RWPE2 (cell line): ENCODE data around the gene CIP2A.

Source experiments
- ATAC-seq: fragments of 200-7000 bp; cut with Tn5 transposase; 3 replicates; pipeline ENCODE4 v1.9.1; 2021; ENCODE audit warnings: low read depth
- DNase-seq: peaks from one replicate; pipeline ENCODE4 v3.0.0-alpha.2; 2020; ENCODE audit warnings: low spot score
- H3K27ac ChIP-seq: fragments of 450-650 bp; 2 replicates; pipeline ENCODE4 v1.5.1; 2017; ENCODE audit warnings: mild to moderate bottlenecking; ENCODE audit not compliant: poor library complexity, severe bottlenecking
- H3K27me3 ChIP-seq: fragments of 250-450 bp; sonication (Bioruptor Pico); 2 replicates; pipeline ENCODE4 v1.5.1; 2021; ENCODE audit warnings: mild to moderate bottlenecking, moderate library complexity; ENCODE audit not compliant: insufficient read depth, poor library complexity, severe bottlenecking
- H3K36me3 ChIP-seq: fragments of 250-450 bp; sonication (Bioruptor Pico); 2 replicates; pipeline ENCODE4 v1.5.1; 2020; ENCODE audit warnings: low read depth, mild to moderate bottlenecking, moderate library complexity
- H3K4me1 ChIP-seq: fragments of 250-450 bp; sonication (Bioruptor Pico); 2 replicates; pipeline ENCODE4 v1.5.1; 2021; ENCODE audit warnings: mild to moderate bottlenecking, moderate library complexity; ENCODE audit not compliant: insufficient read depth, poor library complexity, severe bottlenecking
- H3K4me3 ChIP-seq: fragments of 250-450 bp; sonication (Bioruptor Pico); 2 replicates; pipeline ENCODE4 v1.5.1; 2021; ENCODE audit warnings: mild to moderate bottlenecking, moderate library complexity; ENCODE audit not compliant: severe bottlenecking
- H3K9me3 ChIP-seq: fragments of 250-450 bp; sonication (Bioruptor Pico); 2 replicates; pipeline ENCODE4 v1.5.1; 2021; ENCODE audit warnings: mild to moderate bottlenecking, moderate library complexity; ENCODE audit not compliant: severe bottlenecking
- TF ChIP-seq, protein P1 (sequence below): fragments of 450-650 bp; IDR thresholded peaks from one replicate; pipeline ENCODE4 v1.5.1; 2017; ENCODE audit warnings: mild to moderate bottlenecking, moderate library complexity; ENCODE audit not compliant: poor library complexity, severe bottlenecking

CIP2A gene

DNA sequence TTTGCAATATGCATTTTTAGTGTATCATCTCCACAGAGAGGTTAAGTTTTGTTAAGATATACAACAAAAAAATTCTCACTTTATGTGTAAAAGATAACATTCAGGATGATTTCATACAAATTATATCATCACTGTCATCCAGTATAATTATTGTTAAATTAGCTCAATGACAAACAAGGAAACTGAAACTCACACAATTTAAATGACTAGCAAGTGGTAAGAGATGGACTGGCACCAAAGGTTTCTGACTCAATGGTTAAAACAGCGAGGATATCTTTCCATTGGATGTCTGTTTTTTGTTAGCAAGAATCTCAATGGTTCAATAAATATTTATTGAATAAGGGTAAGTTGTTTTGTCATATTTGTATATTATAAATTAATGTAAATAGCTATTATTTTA, 22.6 kb downstream of the CIP2A start:
- TF ChIP-seq, protein P1, sequence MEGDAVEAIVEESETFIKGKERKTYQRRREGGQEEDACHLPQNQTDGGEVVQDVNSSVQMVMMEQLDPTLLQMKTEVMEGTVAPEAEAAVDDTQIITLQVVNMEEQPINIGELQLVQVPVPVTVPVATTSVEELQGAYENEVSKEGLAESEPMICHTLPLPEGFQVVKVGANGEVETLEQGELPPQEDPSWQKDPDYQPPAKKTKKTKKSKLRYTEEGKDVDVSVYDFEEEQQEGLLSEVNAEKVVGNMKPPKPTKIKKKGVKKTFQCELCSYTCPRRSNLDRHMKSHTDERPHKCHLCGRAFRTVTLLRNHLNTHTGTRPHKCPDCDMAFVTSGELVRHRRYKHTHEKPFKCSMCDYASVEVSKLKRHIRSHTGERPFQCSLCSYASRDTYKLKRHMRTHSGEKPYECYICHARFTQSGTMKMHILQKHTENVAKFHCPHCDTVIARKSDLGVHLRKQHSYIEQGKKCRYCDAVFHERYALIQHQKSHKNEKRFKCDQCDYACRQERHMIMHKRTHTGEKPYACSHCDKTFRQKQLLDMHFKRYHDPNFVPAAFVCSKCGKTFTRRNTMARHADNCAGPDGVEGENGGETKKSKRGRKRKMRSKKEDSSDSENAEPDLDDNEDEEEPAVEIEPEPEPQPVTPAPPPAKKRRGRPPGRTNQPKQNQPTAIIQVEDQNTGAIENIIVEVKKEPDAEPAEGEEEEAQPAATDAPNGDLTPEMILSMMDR = no peak
- H3K27me3 ChIP-seq = no peaks in the 10 kb centered on the region
- H3K4me1 ChIP-seq = no peaks in the 10 kb centered on the region
- ATAC-seq = no peak
- no peaks in the 10 kb centered on the region for H3K9me3 ChIP-seq
- H3K4me3 ChIP-seq = no peak overlapping the region
- no peak overlapping the region for H3K27ac ChIP-seq
- DNase-seq = no peak
- H3K36me3 ChIP-seq = peaks cover 76% of the 10 kb centered on the region

- H3K4me3 ChIP-seq = no peak overlapping the region
- TF ChIP-seq, protein P1 = no peak
- DNase-seq (no peak), ATAC-seq (no peak)
- no peaks in the 10 kb centered on the region for H3K27me3 ChIP-seq
- H3K36me3 ChIP-seq = peaks cover 84% of the 10 kb centered on the region
- H3K27ac ChIP-seq = no peak overlapping the region
- H3K4me1 ChIP-seq = no peaks in the 10 kb centered on the region
- no peaks in the 10 kb centered on the region for H3K9me3 ChIP-seq
Observed at GRCh38 chr3:108565506-108565905, 23.7 kb downstream of the CIP2A start.

GRCh38 chr3:108564564-108564963, 24.7 kb downstream of the CIP2A start:
- DNase-seq = no peak
- Histone ChIP-seq H3K36me3 (peaks cover 93% of the 10 kb centered on the region), H3K4me1 (no peaks in the 10 kb centered on the region), H3K9me3 (no peaks in the 10 kb centered on the region), H3K27me3 (no peaks in the 10 kb centered on the region), H3K27ac (no peak overlapping the region), H3K4me3 (no peak overlapping the region)
- TF ChIP-seq, protein P1 = no peak
- no peak for ATAC-seq

DNA sequence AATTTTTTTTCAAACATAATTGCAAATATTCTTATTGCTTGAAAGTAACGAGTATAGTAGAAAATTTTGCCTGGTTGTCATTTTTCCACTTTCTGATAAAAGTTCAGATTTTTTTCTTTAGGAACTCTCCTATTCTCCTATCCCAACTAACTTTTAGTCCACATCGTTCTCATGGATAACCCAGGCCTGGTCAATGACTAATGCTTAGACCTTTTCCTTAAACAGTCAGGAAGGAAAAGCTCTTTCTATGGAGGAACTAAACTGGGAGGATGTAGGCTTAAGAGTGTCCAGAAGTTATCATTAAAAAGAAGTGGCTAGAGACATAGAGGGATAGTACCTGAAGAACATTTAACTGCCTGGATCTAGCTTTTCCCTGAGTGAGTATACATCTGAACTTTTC, 26.7 kb downstream of the CIP2A start:
- Histone ChIP-seq H3K4me3 (no peak overlapping the region), H3K27me3 (no peaks in the 10 kb centered on the region), H3K36me3 (peaks cover 96% of the 10 kb centered on the region), H3K4me1 (no peaks in the 10 kb centered on the region), H3K27ac (no peak overlapping the region), H3K9me3 (no peaks in the 10 kb centered on the region)
- DNase-seq = no peak
- ATAC-seq = no peak
- TF ChIP-seq, protein P1 = no peak

DNA sequence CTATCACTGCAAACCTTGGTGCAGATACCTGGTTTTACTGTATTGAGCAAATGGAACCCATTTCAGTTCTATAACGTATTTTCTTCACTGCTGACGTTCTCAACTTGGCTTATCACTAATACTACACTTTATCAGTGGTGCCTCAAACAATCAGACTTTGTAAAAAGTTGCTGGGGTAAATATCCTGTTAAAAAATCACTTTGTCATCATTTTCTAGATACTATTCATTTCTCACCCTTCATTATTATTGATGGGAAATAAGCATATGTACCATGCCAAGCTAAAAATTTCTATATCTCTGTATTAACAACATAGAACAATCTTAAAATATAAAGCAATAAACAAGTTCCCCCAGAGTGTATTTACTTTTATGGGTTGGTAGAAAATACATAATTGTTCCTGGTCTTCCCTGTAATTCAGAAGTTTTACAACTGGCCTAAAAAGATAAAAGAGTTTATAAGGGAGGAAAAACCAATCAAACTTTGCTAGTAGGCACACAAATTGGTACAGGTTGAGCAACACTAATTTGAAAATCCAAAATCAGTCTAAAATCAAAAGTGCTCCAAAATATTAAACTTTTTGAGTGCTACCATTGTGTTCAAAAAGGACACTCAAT, 33.2 kb downstream of the CIP2A start:
- ATAC-seq (no peak), DNase-seq (no peak)
- H3K9me3 ChIP-seq = no peaks in the 10 kb centered on the region
- H3K27ac ChIP-seq = no peak overlapping the region
- no peaks in the 10 kb centered on the region for H3K27me3 ChIP-seq
- peaks cover 86% of the 10 kb centered on the region for H3K36me3 ChIP-seq
- no peak overlapping the region for H3K4me3 ChIP-seq
- TF ChIP-seq, protein P1 = no peak
- no peaks in the 10 kb centered on the region for H3K4me1 ChIP-seq
